ENCODE measurements around the gene FANCE.

DNA sequence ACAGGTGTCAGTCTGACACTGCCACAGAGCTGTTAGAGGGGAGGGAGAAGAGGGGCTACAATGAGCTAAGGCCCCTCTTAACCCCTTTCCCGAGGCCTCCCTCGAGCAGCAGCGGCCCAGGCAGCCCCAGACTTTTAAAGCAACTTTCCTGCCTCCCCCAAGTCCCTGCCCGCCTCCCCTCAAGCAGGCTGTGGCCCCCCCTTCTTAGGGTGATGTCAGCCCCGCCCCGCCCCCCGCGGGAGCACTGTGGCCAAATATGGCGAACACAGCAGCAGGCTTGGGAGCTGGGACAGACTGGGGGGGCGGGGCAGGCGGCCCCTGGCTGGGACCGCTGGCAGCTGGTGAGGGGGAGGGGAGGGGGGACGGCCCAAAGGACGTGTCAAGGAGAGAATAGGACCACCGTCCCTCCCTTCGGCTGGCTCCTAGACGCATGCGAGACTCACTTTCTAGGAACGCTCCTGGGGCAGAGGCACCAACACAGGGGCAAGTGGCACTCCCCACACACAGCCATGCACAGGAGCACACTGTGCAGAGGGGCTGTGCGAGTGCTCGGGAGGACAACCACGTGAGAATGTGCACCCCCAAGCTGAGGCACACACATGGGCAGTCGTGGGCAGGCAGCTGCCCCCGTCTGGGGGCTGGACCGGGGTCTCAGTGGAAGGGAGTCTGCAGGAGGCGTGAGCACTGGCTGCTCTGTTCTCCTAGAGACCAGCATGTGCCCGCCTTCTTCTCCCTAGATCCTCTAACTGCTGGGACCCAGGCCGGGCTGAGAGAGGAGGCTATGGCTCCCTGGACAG lies 38.1 kb downstream of the FANCE start:
- TF ChIP-seq, protein P1, sequence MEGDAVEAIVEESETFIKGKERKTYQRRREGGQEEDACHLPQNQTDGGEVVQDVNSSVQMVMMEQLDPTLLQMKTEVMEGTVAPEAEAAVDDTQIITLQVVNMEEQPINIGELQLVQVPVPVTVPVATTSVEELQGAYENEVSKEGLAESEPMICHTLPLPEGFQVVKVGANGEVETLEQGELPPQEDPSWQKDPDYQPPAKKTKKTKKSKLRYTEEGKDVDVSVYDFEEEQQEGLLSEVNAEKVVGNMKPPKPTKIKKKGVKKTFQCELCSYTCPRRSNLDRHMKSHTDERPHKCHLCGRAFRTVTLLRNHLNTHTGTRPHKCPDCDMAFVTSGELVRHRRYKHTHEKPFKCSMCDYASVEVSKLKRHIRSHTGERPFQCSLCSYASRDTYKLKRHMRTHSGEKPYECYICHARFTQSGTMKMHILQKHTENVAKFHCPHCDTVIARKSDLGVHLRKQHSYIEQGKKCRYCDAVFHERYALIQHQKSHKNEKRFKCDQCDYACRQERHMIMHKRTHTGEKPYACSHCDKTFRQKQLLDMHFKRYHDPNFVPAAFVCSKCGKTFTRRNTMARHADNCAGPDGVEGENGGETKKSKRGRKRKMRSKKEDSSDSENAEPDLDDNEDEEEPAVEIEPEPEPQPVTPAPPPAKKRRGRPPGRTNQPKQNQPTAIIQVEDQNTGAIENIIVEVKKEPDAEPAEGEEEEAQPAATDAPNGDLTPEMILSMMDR (conservative IDR thresholded peaks at IDR 0.05; ENCODE audit: low read depth, low read length) = no peak
- TF ChIP-seq EZH2 (IDR thresholded peaks at IDR 0.05; ENCODE audit: borderline replicate concordance, low read depth, low read length, poor library complexity, severe bottlenecking) = no peak

Measured in A673 (cell line).